Neuronal stem cell (in vitro differentiated cells): Measurements from ENCODE around the gene HEATR3.

Experiments used
- DNase-seq: peaks from one replicate; pipeline ENCODE4 v3.0.0-alpha.2; 2013; ENCODE audit warnings: low spot score
- H2AFZ ChIP-seq: one replicate; pipeline ENCODE4 v1.6.1; 2013; ENCODE audit warnings: mild to moderate bottlenecking, low read length, inconsistent platforms
- H2AK5ac ChIP-seq: 2 replicates; pipeline ENCODE4 v1.6.1; 2013; ENCODE audit warnings: low read depth, mild to moderate bottlenecking, inconsistent platforms, low read length, moderate library complexity, mixed read lengths
- H2BK120ac ChIP-seq: 2 replicates; pipeline ENCODE4 v1.6.1; 2013; ENCODE audit warnings: low read depth, mild to moderate bottlenecking, inconsistent platforms, low read length, moderate library complexity, mixed read lengths
- H2BK12ac ChIP-seq: one replicate; pipeline ENCODE4 v1.6.1; 2013; ENCODE audit warnings: low read length, inconsistent platforms
- H2BK15ac ChIP-seq: 2 replicates; pipeline ENCODE4 v1.6.1; 2013; ENCODE audit warnings: mild to moderate bottlenecking, low read length, inconsistent platforms, mixed read lengths
- H2BK5ac ChIP-seq: one replicate; pipeline ENCODE4 v1.6.1; 2013; ENCODE audit warnings: inconsistent platforms, mild to moderate bottlenecking, low read length, moderate library complexity
- H3K14ac ChIP-seq: one replicate; pipeline ENCODE4 v1.6.1; 2013; ENCODE audit warnings: low read length, inconsistent platforms
- H3K18ac ChIP-seq: 2 replicates; pipeline ENCODE4 v1.6.1; 2013; ENCODE audit warnings: low read length, inconsistent platforms
- H3K23ac ChIP-seq: 2 replicates; pipeline ENCODE4 v1.6.1; 2013; ENCODE audit warnings: low read depth, mild to moderate bottlenecking, mixed read lengths, low read length, inconsistent platforms; ENCODE audit not compliant: poor library complexity
- H3K27ac ChIP-seq: replicated peaks from 3 replicates; pipeline ENCODE4 v1.5.1; 2013; ENCODE audit warnings: low read length, inconsistent platforms
- H3K27me3 ChIP-seq, 3 experiments: 2 replicates each; pipeline ENCODE4 v1.6.1; 2013; ENCODE audit warnings: low read length in 3 of 3, mild to moderate bottlenecking in 2 of 3, inconsistent platforms in 1 of 3, low read depth in 1 of 3, mixed read lengths in 1 of 3, moderate library complexity in 1 of 3; ENCODE audit not compliant: control insufficient read depth in 3 of 3, insufficient read depth in 3 of 3
- H3K36me3 ChIP-seq, 2 donors: replicated peaks in 1 of 2; 2 replicates each; pipeline ENCODE4 v1.6.1; 2013; ENCODE audit warnings: low read length in 2 of 2; ENCODE audit not compliant: control insufficient read depth in 2 of 2, insufficient read depth in 2 of 2
- H3K4ac ChIP-seq: 2 replicates; pipeline ENCODE4 v1.6.1; 2013; ENCODE audit warnings: inconsistent platforms, mild to moderate bottlenecking, low read length, moderate library complexity
- H3K4me1 ChIP-seq, 2 donors: 1 replicate in 1 of 2; 2 replicates in 1 of 2; pipeline ENCODE4 v1.6.1; 2013; ENCODE audit warnings: low read length in 2 of 2, low read depth in 1 of 2; ENCODE audit not compliant: control insufficient read depth in 2 of 2, insufficient read depth in 1 of 2
- H3K4me2 ChIP-seq: one replicate; pipeline ENCODE4 v1.6.1; 2013; ENCODE audit warnings: mild to moderate bottlenecking, low read length, inconsistent platforms; ENCODE audit not compliant: insufficient read depth, poor library complexity, severe bottlenecking
- H3K4me3 ChIP-seq, 2 donors: 2 replicates each; pipeline ENCODE4 v1.5.1; 2013; ENCODE audit warnings: low read length in 2 of 2, mild to moderate bottlenecking in 2 of 2, inconsistent platforms in 1 of 2, moderate library complexity in 1 of 2
- H3K79me1 ChIP-seq: one replicate; pipeline ENCODE4 v1.6.1; 2013; ENCODE audit warnings: low read depth, mild to moderate bottlenecking, inconsistent platforms, low read length, moderate library complexity
- H3K9ac ChIP-seq: one replicate; pipeline ENCODE4 v1.6.1; 2013; ENCODE audit warnings: mild to moderate bottlenecking, low read depth, low read length, inconsistent platforms; ENCODE audit not compliant: poor library complexity
- H3K9me3 ChIP-seq, 2 donors: replicated peaks in 1 of 2; 2 replicates each; pipeline versions ENCODE3 to v1.6.1; 2013; ENCODE audit warnings: low read length in 2 of 2, mild to moderate bottlenecking in 2 of 2, inconsistent platforms in 1 of 2, low read depth in 1 of 2, mixed read lengths in 1 of 2, moderate library complexity in 1 of 2; ENCODE audit not compliant: control insufficient read depth in 2 of 2, insufficient read depth in 1 of 2
- H4K8ac ChIP-seq: one replicate; pipeline ENCODE4 v1.6.1; 2013; ENCODE audit warnings: low read depth, mild to moderate bottlenecking, inconsistent platforms, low read length, moderate library complexity
- H4K91ac ChIP-seq: one replicate; pipeline ENCODE4 v1.6.1; 2013; ENCODE audit warnings: low read length, low read depth, mild to moderate bottlenecking, inconsistent platforms; ENCODE audit not compliant: poor library complexity
- WGBS, 2 donors: extraction: QIAGEN DNeasy Blood & Tissue Kit; methylation state at CpG; one replicate each; pipeline ENCODE4 v1.1.7; 2013; ENCODE audit warnings: missing lambda C conversion rate in 2 of 2, mixed read lengths in 1 of 2; ENCODE audit not compliant: insufficient read length in 2 of 2, insufficient replicate concordance in 1 of 2; ENCODE audit errors: extremely low coverage in 2 of 2; 5-methylcytosine and 5-hydroxymethylcytosine counted together

Gene HEATR3

GRCh38 chr16:50061326-50061725 is 4.4 kb upstream of the HEATR3 start:
- DNase-seq = no peak

GRCh38 chr16:50065241-50065623 is 538 bp upstream of the HEATR3 start:
- no peak overlapping the region for H4K8ac ChIP-seq
- H3K4me1 ChIP-seq = peaks cover 6 to 8% of the 10 kb centered on the region in 2 donors
- no peak overlapping the region for H2BK120ac ChIP-seq
- no peak overlapping the region for H3K4ac ChIP-seq
- H3K9ac ChIP-seq = no peak overlapping the region
- no peak overlapping the region for H3K23ac ChIP-seq
- no peak overlapping the region for H4K91ac ChIP-seq
- peak overlapping the region; percentile 42 for H3K4me2 ChIP-seq
- DNase-seq = no peak
- peak overlapping the region in 1 of 2 donors; percentile 78 for H3K4me3 ChIP-seq
- peak overlapping the region; percentile 82 for H2AFZ ChIP-seq
- H2AK5ac ChIP-seq = no peak overlapping the region
- no peak overlapping the region for H2BK12ac ChIP-seq
- H3K18ac ChIP-seq = no peak overlapping the region
- no peaks in the 10 kb centered on the region for H3K79me1 ChIP-seq
- WGBS, 2 donors = no CpG with 5 or more reads among the region's 8 CpGs
- H3K14ac ChIP-seq = no peak overlapping the region
- H3K36me3 ChIP-seq = peaks cover 5 to 12% of the 10 kb centered on the region in 2 donors
- H3K27ac ChIP-seq = peak overlapping the region; percentile 14
- H2BK5ac ChIP-seq = no peak overlapping the region
- H2BK15ac ChIP-seq = no peak overlapping the region
- H3K9me3 ChIP-seq = no peaks in the 10 kb centered on the region
- no peaks in the 10 kb centered on the region for H3K27me3 ChIP-seq

More at GRCh38 chr16:50061326-50061725, 4.4 kb upstream of the HEATR3 start:
- no peak overlapping the region for H3K14ac ChIP-seq
- H3K4me3 ChIP-seq = no peak overlapping the region
- no peak overlapping the region for H4K8ac ChIP-seq
- no peak overlapping the region for H2BK5ac ChIP-seq
- no peak overlapping the region for H3K18ac ChIP-seq
- H3K9me3 ChIP-seq = peaks cover 0 to 5% of the 10 kb centered on the region in 2 donors
- H3K79me1 ChIP-seq = no peaks in the 10 kb centered on the region
- H2AK5ac ChIP-seq = no peak overlapping the region
- no peaks in the 10 kb centered on the region for H3K36me3 ChIP-seq
- no peak overlapping the region for H2BK12ac ChIP-seq
- no peak overlapping the region for H2BK120ac ChIP-seq
- H2AFZ ChIP-seq = no peak overlapping the region
- H3K4me1 ChIP-seq = no peaks in the 10 kb centered on the region
- no peak overlapping the region for H3K23ac ChIP-seq
- no peak overlapping the region for H2BK15ac ChIP-seq
- H3K4ac ChIP-seq = no peak overlapping the region
- no peak overlapping the region for H4K91ac ChIP-seq
- no CpG with 5 or more reads among the region's 1 CpG for WGBS, 2 donors
- H3K27me3 ChIP-seq = no peaks in the 10 kb centered on the region
- H3K9ac ChIP-seq = no peak overlapping the region
- no peak overlapping the region for H3K27ac ChIP-seq
- no peak overlapping the region for H3K4me2 ChIP-seq

GRCh38 chr16:50066482-50067289 is 916 bp downstream of the HEATR3 start:
- peaks cover 5 to 18% of the 10 kb centered on the region in 2 donors for H3K36me3 ChIP-seq
- H4K91ac ChIP-seq = no peak overlapping the region
- peak overlapping the region; percentile 95 for H3K27ac ChIP-seq
- H2AFZ ChIP-seq = peak overlapping the region; percentile 100
- H3K18ac ChIP-seq = peak overlapping the region; percentile 91
- peak; percentile 24 for DNase-seq
- H3K23ac ChIP-seq = peak overlapping the region; percentile 93
- WGBS, 2 donors = 100% methylated on average over 1 of the region's 34 CpGs; no CpG with 5 or more reads in 1 of the 2 donors
- no peak overlapping the region for H2AK5ac ChIP-seq
- peak overlapping the region; percentile 98 for H3K9ac ChIP-seq
- H4K8ac ChIP-seq = no peak overlapping the region
- H3K4ac ChIP-seq = no peak overlapping the region
- H3K14ac ChIP-seq = no peak overlapping the region
- H3K9me3 ChIP-seq = no peaks in the 10 kb centered on the region
- H3K79me1 ChIP-seq = no peaks in the 10 kb centered on the region
- no peak overlapping the region for H2BK12ac ChIP-seq
- H3K4me1 ChIP-seq = peaks cover 6 to 11% of the 10 kb centered on the region in 2 donors
- H3K27me3 ChIP-seq = no peaks in the 10 kb centered on the region
- H3K4me2 ChIP-seq = peak overlapping the region; percentile 92
- peak overlapping the region; percentile 78 to 89 for H3K4me3 ChIP-seq
- no peak overlapping the region for H2BK5ac ChIP-seq
- H2BK15ac ChIP-seq = no peak overlapping the region
- no peak overlapping the region for H2BK120ac ChIP-seq

- Histone ChIP-seq H3K27me3 (no peaks in the 10 kb centered on the region), H3K27ac (no peak overlapping the region), H4K8ac (no peak overlapping the region), H2BK12ac (no peak overlapping the region), H3K4me1 (peaks cover 6 to 11% of the 10 kb centered on the region in 2 donors), H2BK120ac (no peak overlapping the region), H3K79me1 (no peaks in the 10 kb centered on the region), H3K23ac (no peak overlapping the region), H2BK15ac (no peak overlapping the region), H3K4me2 (no peak overlapping the region), H2AFZ (peak overlapping the region; percentile 68), H3K14ac (no peak overlapping the region), H3K36me3 (peaks cover 5 to 18% of the 10 kb centered on the region in 2 donors), H3K4me3 (no peak overlapping the region), H3K4ac (no peak overlapping the region), H2BK5ac (no peak overlapping the region), H3K18ac (no peak overlapping the region), H4K91ac (no peak overlapping the region), H3K9me3 (no peaks in the 10 kb centered on the region), H2AK5ac (no peak overlapping the region), H3K9ac (no peak overlapping the region)
- WGBS, 2 donors = no CpG with 5 or more reads among the region's 3 CpGs
- DNase-seq = peak; percentile 23
Measured at GRCh38 chr16:50067290-50067853, 1.6 kb downstream of the HEATR3 start.
